ENCODE data around the gene INPP5J.

DNA sequence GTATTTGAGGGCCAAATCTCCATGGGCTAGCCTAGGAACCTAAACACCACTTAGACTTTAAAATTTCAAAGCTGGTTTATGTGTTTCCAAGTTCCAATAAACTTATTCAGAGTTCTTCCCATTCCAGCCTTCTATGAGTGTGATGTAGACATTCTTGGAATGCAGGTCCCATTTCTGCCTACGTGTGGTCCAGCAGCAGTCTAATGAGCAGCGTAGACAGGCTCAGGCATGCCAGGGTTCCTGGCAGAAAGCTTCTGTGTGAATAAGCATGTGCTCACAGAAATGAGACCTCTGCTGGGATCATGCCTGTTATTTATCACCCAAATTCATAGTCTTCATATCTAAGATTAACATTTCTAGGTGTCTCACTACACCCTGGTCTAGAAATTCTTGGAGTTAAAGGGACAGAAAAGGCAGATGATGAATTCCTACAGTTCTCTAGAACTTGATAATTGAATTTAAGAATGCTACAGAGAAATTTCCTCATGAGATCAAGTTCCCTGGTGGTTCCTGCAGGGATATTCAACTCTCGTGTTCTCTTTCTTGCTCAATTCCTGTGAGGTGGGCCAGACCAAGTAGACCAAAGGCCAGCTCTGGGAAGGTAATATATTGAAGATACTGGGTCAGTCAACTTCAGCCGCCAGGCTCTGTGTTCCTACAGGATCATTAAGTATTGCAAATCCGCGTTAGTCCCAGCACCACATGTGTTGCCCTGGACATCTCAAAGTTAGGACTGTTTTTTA, 54.8 kb downstream of the INPP5J start:
- TF ChIP-seq CTCF (IDR thresholded peaks at IDR 0.05) (no peak), POLR2A (IDR thresholded peaks at IDR 0.05) (no peak)

Measured in ovary (tissue), 3 donors.